OCI-LY3 (cell line): ENCODE results near the gene CMIP.

Source experiments
- H2AFZ ChIP-seq: fragments of 200-600, 300-600 bp; shearing (Covaris generic); 2 replicates; pipeline ENCODE4 v1.6.0; 2014; ENCODE audit warnings: antibody characterized with exemption, low read depth, low read length
- H3K27ac ChIP-seq: fragments of 200-600, 300-600 bp; sonication (generic); 2 replicates; pipeline ENCODE4 v1.5.1; 2014; ENCODE audit warnings: mild to moderate bottlenecking, low read length, moderate library complexity, mixed read lengths
- H3K27me3 ChIP-seq: fragments of 200-600, 300-600 bp; sonication (generic); 2 replicates; pipeline ENCODE4 v1.6.1; 2014; ENCODE audit warnings: low read depth, low read length, mixed read lengths
- H3K36me3 ChIP-seq: fragments of 200-600, 300-600 bp; sonication (generic); replicated peaks from 2 replicates; pipeline ENCODE3; 2014; ENCODE audit warnings: low read depth, low read length, mixed read lengths
- H3K4me1 ChIP-seq: fragments of 300-600, 200-600 bp; sonication (generic); 2 replicates; pipeline ENCODE4 v1.6.1; 2014; ENCODE audit warnings: low read length, mixed read lengths
- H3K4me2 ChIP-seq: fragments of 200-600, 300-600 bp; sonication (generic); 2 replicates; pipeline ENCODE4 v1.6.1; 2014; ENCODE audit warnings: low read length, mixed read lengths
- H3K4me3 ChIP-seq: fragments of 300-600, 200-600 bp; sonication (generic); 2 replicates; pipeline ENCODE4 v1.5.1; 2014; ENCODE audit warnings: antibody characterized with exemption, mild to moderate bottlenecking, low read length, moderate library complexity
- H3K79me2 ChIP-seq: fragments of 300-600, 200-600 bp; shearing (Covaris generic); 2 replicates; pipeline ENCODE4 v1.6.1; 2014; ENCODE audit warnings: mild to moderate bottlenecking, low read length, mixed read lengths
- H3K9ac ChIP-seq: fragments of 300-600, 200-600 bp; shearing (Covaris generic); 2 replicates; pipeline ENCODE4 v1.6.0; 2014; ENCODE audit warnings: mild to moderate bottlenecking, low read length, moderate library complexity
- H3K9me3 ChIP-seq: fragments of 200-600, 300-600 bp; shearing (Covaris generic); 2 replicates; pipeline ENCODE4 v1.6.1; 2014; ENCODE audit warnings: low read length, mixed read lengths; ENCODE audit not compliant: insufficient read depth
- H4K20me1 ChIP-seq: fragments of 200-600, 300-600 bp; sonication (generic); 2 replicates; pipeline ENCODE4 v1.6.1; 2016; ENCODE audit warnings: low read length, mixed read lengths; ENCODE audit not compliant: insufficient read depth
- EZH2phosphoT487 ChIP-seq: fragments of 200-600 bp; shearing (Covaris generic); IDR thresholded peaks from 2 replicates; pipeline ENCODE4 v1.6.1; 2018; ENCODE audit warnings: antibody characterized with exemption, mixed run types, low read depth
- TF ChIP-seq, protein P1 (sequence below): fragments of 200-600, 300-600 bp; sonication (generic); IDR thresholded peaks from 2 replicates; pipeline ENCODE4 v1.5.1; 2014; ENCODE audit warnings: antibody characterized with exemption, low read length, low read depth

CMIP gene

DNA sequence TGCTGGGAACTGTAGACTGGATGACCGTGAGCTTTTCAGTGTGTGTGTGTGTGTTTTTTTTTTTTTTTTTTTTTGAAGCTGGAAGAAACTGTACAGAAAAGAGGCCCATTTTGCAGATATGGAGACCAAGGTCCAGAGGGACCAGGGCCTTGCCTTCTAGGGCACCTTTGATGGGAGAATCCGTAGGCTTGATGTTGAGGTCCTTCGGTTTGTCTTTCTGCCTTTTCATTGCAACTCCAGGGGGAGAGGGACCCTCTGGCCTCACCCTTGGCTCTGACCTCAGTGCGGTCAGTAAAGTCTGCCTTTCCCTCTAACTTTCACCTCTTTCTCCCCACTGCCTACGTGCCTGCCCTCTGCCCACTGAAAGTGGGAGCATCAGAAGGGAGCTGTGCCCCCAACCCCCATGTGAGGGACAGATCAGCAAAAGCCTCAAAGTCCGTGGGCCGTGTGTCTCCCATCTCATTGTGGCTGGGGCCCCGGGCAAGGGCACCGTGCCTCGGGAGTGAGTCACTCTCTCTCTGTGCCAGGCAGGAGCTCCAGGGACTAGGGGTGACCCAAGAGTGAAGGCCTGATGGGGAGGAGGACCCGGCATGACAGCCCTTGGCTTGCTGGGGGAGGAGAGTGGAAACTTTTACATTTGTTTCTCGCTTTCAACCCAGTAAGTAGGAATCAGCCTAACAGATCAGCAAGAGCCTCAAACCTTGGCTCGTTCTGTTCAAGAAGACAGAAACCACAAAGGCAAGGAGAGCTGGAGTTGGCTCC, 123.6 kb downstream of the CMIP start:
- H2AFZ ChIP-seq, result no peak overlapping the region
- no peak overlapping the region for H3K9ac ChIP-seq
- no peaks in the 10 kb centered on the region for H3K9me3 ChIP-seq
- peaks cover 2% of the 10 kb centered on the region for H3K36me3 ChIP-seq
- H3K27ac ChIP-seq, result no peak overlapping the region
- H3K4me1 ChIP-seq, result peaks cover 21% of the 10 kb centered on the region
- peaks cover 79% of the 10 kb centered on the region for H3K79me2 ChIP-seq
- no peak overlapping the region for H3K4me3 ChIP-seq
- TF ChIP-seq, protein P1, sequence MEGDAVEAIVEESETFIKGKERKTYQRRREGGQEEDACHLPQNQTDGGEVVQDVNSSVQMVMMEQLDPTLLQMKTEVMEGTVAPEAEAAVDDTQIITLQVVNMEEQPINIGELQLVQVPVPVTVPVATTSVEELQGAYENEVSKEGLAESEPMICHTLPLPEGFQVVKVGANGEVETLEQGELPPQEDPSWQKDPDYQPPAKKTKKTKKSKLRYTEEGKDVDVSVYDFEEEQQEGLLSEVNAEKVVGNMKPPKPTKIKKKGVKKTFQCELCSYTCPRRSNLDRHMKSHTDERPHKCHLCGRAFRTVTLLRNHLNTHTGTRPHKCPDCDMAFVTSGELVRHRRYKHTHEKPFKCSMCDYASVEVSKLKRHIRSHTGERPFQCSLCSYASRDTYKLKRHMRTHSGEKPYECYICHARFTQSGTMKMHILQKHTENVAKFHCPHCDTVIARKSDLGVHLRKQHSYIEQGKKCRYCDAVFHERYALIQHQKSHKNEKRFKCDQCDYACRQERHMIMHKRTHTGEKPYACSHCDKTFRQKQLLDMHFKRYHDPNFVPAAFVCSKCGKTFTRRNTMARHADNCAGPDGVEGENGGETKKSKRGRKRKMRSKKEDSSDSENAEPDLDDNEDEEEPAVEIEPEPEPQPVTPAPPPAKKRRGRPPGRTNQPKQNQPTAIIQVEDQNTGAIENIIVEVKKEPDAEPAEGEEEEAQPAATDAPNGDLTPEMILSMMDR, result no peak
- no peak for TF ChIP-seq EZH2phosphoT487
- no peak overlapping the region for H3K4me2 ChIP-seq
- peaks cover 96% of the 10 kb centered on the region for H4K20me1 ChIP-seq
- no peaks in the 10 kb centered on the region for H3K27me3 ChIP-seq

DNA sequence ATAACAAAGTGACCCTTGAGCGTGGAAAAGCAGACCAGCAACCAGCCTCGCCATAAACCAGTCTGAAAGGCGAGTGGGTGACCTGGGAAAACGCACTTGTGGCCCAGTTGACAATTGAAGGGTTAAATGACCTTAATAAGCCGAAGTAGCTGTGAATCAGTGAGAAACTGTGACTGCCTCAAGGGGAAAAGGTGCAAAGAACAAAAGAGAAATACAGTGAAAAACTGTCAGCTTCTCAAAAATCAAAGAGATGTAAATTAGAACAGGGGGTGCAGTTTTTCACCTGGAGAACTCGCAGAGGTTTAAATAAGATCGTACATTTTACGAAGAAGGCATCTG, 124.1 kb downstream of the CMIP start:
- peaks cover 90% of the 10 kb centered on the region for H4K20me1 ChIP-seq
- H3K4me1 ChIP-seq, result peaks cover 21% of the 10 kb centered on the region
- no peak overlapping the region for H3K4me3 ChIP-seq
- H3K36me3 ChIP-seq, result peaks cover 2% of the 10 kb centered on the region
- H3K79me2 ChIP-seq, result peaks cover 74% of the 10 kb centered on the region
- no peak overlapping the region for H3K9ac ChIP-seq
- no peaks in the 10 kb centered on the region for H3K27me3 ChIP-seq
- no peak overlapping the region for H3K27ac ChIP-seq
- H2AFZ ChIP-seq, result no peak overlapping the region
- no peaks in the 10 kb centered on the region for H3K9me3 ChIP-seq
- H3K4me2 ChIP-seq, result no peak overlapping the region
- TF ChIP-seq EZH2phosphoT487, result no peak
- TF ChIP-seq, protein P1, result no peak

DNA sequence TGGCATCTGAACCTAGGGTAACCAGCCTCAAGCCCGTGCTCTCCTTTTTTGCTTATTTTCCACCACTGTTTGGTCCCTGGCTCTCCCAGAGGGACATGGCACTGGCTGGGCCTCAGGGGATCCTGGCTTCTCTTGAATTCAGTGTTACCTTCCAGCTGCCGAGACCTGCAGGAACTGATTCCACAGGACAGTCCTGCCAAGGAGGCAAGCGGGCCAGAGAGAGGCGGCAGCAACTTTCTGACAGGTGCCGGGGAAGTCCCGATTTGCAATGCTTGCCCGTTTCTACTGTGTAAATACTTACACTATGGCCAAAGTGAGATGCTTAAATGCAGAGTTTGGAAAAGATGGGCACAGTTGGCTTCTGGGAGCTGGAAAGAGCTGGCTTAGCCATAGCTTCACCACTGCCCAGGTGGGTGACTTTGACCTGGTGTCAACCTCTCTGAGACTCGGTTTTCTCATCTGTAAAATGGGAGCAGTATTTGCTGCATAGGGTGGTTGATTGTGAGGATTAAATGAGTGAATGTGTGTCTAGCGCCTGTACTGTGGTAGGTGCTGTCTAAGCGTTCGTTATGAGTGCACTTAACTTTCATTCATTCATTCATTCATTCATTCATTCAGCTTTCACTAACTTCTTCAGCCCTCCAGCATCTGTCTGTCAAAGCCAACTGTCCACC, 124.9 kb downstream of the CMIP start:
- no peak overlapping the region for H3K27ac ChIP-seq
- H3K4me1 ChIP-seq, result peaks cover 21% of the 10 kb centered on the region
- peaks cover 74% of the 10 kb centered on the region for H3K79me2 ChIP-seq
- H3K4me3 ChIP-seq, result no peak overlapping the region
- H3K4me2 ChIP-seq, result peak overlapping the region; percentile 52
- H4K20me1 ChIP-seq, result peaks cover 89% of the 10 kb centered on the region
- no peak overlapping the region for H2AFZ ChIP-seq
- peaks cover 2% of the 10 kb centered on the region for H3K36me3 ChIP-seq
- no peaks in the 10 kb centered on the region for H3K9me3 ChIP-seq
- no peak overlapping the region for H3K9ac ChIP-seq
- H3K27me3 ChIP-seq, result no peaks in the 10 kb centered on the region
- TF ChIP-seq, protein P1, result no peak
- TF ChIP-seq EZH2phosphoT487, result no peak

DNA sequence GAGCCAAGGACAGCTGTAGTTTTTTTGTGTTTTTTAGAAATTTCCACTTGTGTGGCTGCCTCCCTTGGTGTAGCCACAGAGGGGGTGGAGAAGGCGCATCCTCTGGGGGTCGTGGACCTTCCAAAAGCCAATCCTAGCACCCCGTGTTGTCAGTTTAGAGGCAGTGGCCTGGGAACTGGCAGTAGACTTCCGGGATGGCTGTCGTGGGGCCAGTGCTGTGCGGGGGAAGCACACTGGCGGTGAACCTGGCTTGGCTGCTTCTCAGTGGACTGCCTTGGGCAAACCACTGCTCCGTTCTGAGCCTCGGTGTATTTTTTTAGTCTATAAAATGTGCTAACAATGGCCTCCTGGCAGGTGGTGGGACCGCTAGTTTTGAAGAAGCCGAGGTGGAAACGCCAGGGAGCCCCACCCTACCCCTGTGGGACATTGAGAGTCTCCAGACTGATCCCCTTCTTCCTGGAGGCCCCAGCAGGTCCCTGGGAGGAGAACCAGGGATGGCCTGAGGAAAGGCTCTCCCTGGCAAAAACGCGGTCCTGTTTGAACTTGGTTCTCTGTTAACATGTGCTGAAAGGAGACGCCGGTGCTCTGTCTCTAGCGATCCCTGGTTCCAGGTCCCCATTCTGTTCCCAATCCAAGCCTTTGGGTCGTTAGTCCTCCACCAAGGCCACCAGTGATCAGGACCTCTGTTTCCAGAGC, 125.7 kb downstream of the CMIP start:
- Histone ChIP-seq H3K4me3 (no peak overlapping the region), H3K4me1 (peaks cover 21% of the 10 kb centered on the region), H3K9me3 (no peaks in the 10 kb centered on the region), H3K27me3 (no peaks in the 10 kb centered on the region), H4K20me1 (peaks cover 89% of the 10 kb centered on the region), H3K9ac (no peak overlapping the region), H3K36me3 (peaks cover 2% of the 10 kb centered on the region), H3K4me2 (no peak overlapping the region), H2AFZ (no peak overlapping the region), H3K79me2 (peaks cover 74% of the 10 kb centered on the region), H3K27ac (no peak overlapping the region)
- TF ChIP-seq EZH2phosphoT487, result no peak
- TF ChIP-seq, protein P1, result no peak
